ENCODE measurements around the gene XPNPEP1. TPM values are rescaled to one million over a fixed set of nuclear protein-coding genes. Genes with fewer than 3 reads are reported as not detected.

XPNPEP1 gene
- total RNA-seq, 1 experiment from 2014 or later: 71.3 TPM

- H3K27me3 ChIP-seq (ENCODE audit: insufficient read depth, low read length): no peaks in the 10 kb centered on the region
- H3K56ac ChIP-seq (ENCODE audit: insufficient read length, low read depth, low read length): no peak overlapping the region
- H2BK15ac ChIP-seq (ENCODE audit: low read depth, low read length): no peak overlapping the region
- H4K8ac ChIP-seq (replicated peaks; ENCODE audit: insufficient read length, low read depth, low read length): no peak overlapping the region
- H3K14ac ChIP-seq (ENCODE audit: insufficient read depth, low read length): no peak overlapping the region
- H4K20me1 ChIP-seq (ENCODE audit: control insufficient read depth, insufficient read depth, insufficient read length): no peaks in the 10 kb centered on the region
- WGBS (ENCODE audit: extremely low coverage, insufficient read length, low lambda C conversion rate): no CpG with 5 or more reads among the region's 7 CpGs
- DNase-seq: no peak
- no peaks in the 10 kb centered on the region for H3K4me1 ChIP-seq (ENCODE audit: insufficient read depth, low read length)
- no peak overlapping the region for H2AK5ac ChIP-seq (ENCODE audit: insufficient read length, low read length)
- H3K9me3 Mint-ChIP-seq: no peaks in the 10 kb centered on the region
- H3K4ac ChIP-seq (ENCODE audit: low read depth, low read length): no peak overlapping the region
- H2BK5ac ChIP-seq (ENCODE audit: insufficient read length, low read length): no peak overlapping the region
- peak; percentile 49 for TF ChIP-seq CTCF (conservative IDR thresholded peaks at IDR 0.05)
- H3K23ac ChIP-seq (ENCODE audit: insufficient read length, low read depth, low read length): no peak overlapping the region
- no peak overlapping the region for H3K27ac Mint-ChIP-seq
- H3T11ph ChIP-seq (ENCODE audit: low read length): no peak overlapping the region
- no peak overlapping the region for H3K4me2 ChIP-seq (ENCODE audit: insufficient read depth, insufficient read length, low read length)
- H3K27me3 Mint-ChIP-seq (ENCODE audit: low read depth): no peaks in the 10 kb centered on the region
- H4K91ac ChIP-seq (ENCODE audit: insufficient read length, low read depth, low read length): no peak overlapping the region
- no peaks in the 10 kb centered on the region for H3K23me2 ChIP-seq (ENCODE audit: insufficient read length, low read depth, low read length, poor library complexity, severe bottlenecking)
- no peak overlapping the region for H3K4me3 Mint-ChIP-seq
- H3K79me1 ChIP-seq (ENCODE audit: insufficient read depth, low read depth, low read length, poor library complexity, severe bottlenecking): no peaks in the 10 kb centered on the region
- H2BK120ac ChIP-seq (ENCODE audit: low read depth, low read length, poor library complexity, severe bottlenecking): no peak overlapping the region
- no peaks in the 10 kb centered on the region for H3K79me2 ChIP-seq (ENCODE audit: insufficient read depth, low read length)
- H3K36me3 Mint-ChIP-seq (ENCODE audit: insufficient read depth in 1 of 3, low read depth in 3 of 3): no peaks in the 10 kb centered on the region
- H3K9ac ChIP-seq (ENCODE audit: extremely low read depth, insufficient read length, low read length): no peak overlapping the region
- H2BK20ac ChIP-seq (ENCODE audit: low read depth, low read length, poor library complexity, severe bottlenecking): no peak overlapping the region
- no peak overlapping the region for H4K5ac ChIP-seq (ENCODE audit: insufficient read length, low read depth, low read length)
- H2AFZ ChIP-seq (ENCODE audit: low read length): no peak overlapping the region
- no peak overlapping the region for H2BK12ac ChIP-seq (ENCODE audit: insufficient read length, low read depth, low read length)
- H3K18ac ChIP-seq (ENCODE audit: insufficient read length, low read depth, low read length): no peak overlapping the region
- H3K9me3 ChIP-seq (ENCODE audit: control insufficient read depth, low read depth, low read length): no peaks in the 10 kb centered on the region
- peaks cover 0 to 4% of the 10 kb centered on the region in 2 experiments; a peak in 2 of 4 replicates for H3K4me1 Mint-ChIP-seq
- H3K27ac ChIP-seq (ENCODE audit: insufficient read length, low read depth, low read length): no peak overlapping the region
Observed at GRCh38 chr10:109838592-109839244, 84.6 kb downstream of the XPNPEP1 start.

Measured in H9 (cell line).